CD4-positive, alpha-beta T cell treated with Interferon alpha-2 for 1 hour (primary cell): ENCODE data around the gene CTBP2.

ENCODE experiments used
- DNase-seq, 2 donors: peaks; one replicate each; pipeline ENCODE4 v3.0.0-alpha.2; 2020 to 2022

CTBP2 gene

DNA sequence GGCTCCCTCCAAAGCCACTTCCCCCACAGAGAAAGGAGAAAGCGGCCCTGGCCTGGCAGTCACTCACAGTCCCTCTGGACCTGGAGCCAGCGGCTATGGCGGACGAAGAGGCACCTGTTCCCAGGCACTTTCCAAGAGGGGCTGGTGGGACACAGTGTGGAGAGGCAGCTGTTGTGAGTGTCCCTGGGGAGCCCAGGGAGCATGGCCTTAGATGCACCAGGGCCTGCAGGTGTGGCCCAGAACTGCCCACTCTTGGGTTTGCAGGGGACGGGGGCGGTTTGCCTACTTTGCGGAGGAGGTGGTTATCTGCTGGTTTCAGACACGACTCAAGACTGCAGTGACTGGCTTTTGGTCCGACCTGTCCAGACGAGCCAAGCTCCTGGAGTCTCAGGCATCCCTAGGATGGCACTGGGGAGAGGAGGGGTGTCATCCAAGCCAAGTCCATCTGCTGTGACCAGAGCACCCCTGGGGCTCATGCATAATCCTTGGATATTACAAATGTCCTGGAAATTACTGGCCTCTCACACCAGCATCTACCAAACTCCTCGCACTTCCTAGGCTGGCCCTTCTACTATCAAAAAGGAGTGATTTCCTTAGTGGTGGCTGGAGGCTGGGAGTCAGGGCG is 18.4 kb downstream of the CTBP2 start:
- DNase-seq = no peak

DNA sequence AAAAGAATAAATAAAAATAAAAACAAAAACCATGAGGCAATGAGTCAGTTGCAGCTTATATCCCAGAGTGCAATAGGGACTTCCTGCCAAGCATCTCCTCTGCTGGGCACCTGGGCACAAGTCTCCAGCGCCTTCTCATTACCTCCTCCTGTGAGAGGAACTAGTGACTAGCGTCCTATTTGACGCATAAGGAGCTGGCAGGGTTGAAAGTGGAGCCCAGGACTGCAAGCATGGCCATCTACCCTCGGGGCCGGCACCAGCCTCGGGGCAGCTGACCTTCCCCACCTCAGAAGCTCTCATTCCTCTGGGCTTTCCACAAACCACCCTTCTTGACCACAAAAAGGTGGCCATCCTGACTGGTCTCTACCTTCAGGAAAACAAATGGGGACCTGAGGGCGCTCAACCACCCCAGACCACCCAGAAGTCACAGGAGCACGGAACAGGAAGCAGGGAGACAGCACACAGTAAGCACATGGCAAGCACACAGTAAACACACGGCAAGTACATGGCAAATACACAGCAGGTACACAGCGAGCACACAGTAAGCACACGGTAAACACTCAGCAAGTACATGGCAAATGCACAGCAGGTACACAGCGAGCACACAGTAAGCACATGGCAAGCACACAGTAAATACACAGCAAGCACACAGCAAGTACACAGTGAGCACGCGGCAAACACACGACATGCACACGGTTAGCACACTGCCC is 19.1 kb downstream of the CTBP2 start:
- DNase-seq = no peak

DNA sequence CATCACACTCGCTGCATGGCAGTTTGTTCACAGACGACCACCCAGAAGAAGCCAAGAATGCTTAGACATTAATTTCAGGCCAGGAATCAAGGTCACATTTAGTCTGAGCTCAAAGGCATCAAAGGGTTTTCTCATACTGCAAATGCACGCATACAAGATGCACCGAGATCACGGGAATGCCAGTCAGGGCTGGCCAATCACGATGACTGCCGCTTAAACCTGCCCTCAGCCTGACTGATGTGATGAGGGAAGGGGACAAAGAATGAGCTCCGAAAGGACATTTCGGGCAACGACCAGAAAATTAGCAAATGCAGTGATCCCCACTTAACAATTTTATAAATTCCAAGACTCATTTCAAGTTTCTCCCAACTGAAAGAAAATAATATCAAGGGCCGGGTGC is 20.2 kb downstream of the CTBP2 start:
- no peak for DNase-seq

DNA sequence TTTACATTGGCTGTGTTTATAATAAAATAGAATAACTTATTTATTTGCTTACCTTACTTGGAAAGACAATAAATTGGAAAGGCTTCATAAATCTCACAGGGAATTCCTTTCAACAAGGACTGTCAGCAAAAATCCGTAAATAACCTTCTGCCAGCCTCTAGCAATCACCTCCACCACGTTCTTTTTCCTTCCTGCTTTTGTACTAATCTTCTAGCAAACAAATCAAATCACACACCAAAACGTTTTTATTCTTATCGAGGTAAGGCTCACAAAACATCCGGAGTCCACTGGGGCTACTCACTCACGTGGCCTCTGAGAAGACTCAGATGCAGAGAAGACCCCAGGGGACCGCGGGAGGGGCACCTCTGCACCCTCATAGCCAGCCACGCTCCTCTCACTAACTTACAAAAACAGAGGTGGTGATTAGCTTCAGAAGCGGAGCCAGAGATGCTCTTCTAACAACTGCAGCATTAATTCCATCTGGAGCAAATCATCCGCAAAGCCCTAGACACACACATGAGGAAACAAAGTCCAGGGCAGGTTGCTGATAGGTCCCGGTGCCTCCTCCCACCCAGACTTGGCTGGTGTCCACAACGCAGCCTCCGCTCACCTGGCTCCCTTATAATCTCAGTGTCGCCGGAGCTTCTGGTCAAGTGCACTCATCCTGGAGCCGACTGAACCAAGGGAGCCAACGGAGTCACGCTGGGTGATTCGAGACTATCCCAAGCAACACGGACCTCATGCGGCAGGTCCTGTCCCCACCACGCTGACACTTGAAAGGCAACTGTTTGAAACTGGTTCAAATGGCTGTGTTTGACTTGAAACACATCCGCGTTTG is 22.5 kb downstream of the CTBP2 start:
- no peak for DNase-seq

DNA sequence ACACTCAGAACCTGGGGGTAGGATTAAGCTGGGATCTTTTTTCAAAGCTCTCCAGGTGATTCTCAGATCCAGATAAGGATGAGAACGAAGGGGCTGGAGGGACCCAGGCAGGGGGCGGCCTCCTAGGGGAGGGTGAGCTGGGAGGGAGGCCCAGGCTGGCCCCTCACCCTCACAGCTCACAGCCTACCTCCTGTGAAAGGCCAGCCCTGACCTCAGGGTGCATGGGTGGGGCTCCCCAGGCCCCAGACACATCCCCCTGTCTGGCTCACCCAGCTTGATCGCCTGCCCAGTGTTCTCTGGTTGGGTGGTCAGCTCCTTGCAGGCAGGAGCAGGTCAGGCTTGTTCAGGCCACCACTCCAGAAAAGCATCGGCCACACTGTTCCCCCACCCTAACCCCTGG is 24.3 kb downstream of the CTBP2 start:
- no peak for DNase-seq

DNA sequence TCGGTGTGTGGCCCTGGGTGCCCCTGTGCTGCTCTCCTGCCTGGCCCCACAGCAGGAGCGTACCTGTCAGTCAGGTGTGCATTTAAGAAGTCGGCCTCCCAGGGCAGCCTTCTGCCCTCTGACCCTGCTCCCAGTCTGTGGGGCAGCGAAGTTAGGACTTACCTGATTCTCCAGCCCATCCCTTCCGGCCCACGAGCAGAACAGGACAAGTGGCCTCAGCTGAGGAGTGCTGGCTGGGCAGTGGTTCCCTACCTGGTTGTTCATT is 24.7 kb downstream of the CTBP2 start:
- DNase-seq = no peak

DNA sequence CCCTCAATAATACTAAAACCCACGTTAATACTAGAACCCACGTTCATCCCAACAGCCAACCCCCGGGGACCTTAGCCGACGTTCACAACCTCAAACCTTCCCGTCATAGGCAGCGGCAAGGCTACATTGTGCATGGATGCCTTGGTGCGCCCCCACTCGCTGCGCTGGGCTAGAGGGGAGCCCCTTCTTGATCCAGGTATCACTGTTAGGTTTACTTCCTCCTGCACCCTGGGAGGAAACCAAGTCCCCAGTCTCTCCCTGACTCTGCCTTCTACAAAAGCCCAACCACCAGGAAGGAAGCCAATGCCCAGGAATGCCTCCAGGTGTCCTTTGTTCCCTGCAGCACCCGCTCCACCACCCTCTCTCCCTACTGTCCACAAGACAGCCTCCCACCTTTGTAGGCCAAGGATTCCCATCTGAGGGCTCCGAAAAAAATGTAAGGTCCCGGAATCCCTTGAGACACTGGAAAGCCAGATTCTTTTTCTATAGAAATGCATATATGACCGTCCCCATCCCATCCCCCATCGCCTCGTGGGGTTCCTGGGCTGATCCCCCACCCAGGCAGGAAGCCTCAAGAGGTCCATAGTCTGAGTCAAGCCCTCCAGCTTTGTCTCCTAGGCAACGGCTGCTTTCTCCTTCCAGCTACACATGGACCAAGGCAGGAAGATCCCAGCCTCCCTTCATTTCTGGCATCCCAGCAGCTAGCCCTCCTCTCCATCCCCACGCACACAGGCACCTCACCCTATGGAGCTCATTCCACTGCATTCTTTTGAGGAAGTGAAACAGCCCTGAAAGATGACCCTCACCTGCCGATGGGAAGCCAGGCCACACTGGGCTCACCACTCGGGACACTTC is 25.2 kb downstream of the CTBP2 start:
- DNase-seq = no peak

DNA sequence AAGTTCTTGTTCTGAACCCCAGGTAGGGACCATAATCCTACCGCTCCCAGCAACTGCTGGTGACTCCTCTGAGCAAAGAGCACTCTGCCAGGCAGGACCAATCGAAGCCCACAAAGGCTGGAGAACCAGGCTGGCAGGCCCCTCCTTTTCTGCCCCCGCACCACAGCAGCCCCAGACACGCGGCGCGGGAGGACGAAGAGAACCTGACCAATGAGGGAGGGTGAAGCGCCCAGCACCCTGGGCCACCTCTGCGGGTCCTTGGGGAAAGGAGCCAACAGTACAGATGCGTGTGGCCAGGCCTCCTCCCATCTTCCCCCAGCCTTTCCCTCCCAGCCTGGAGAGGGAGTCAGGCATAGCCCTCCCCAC is 25.9 kb downstream of the CTBP2 start:
- no peak for DNase-seq

DNA sequence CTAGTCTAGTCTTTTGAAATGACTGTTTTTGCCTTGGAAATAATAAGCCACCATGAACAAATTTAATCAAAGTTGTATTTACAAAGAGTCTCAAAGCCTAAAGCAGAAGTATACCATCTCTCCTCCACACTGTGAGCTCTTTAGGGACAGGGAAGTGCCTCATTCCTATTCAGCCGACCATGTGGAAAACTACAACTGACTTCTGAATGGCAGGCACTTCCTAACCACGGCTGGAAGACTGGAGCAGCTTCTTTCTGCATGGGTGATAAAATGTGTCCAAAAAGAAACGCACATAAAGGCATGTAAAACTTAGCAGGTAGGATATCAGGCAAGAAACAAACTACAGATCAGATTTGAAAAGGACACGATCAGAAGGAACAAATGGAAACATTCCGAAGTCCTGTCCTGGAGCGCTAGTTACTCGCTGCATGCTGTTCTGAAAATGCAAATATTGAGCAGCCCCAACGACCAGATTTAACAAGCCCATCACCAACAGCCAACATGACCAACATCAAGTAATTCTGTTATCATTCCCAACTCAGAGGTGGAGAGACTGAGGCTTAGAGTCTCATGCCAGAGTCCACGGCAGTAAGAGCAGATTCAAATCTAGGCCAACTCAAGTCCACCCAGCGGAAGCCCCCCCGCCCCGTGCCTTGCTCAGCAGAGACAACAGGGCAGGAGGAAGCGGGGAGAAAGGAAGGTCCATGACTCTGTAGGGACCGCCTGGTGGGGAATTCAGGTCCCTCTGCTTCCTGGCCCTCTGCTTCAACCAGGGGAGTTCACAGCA is 26.5 kb downstream of the CTBP2 start:
- DNase-seq = no peak

DNA sequence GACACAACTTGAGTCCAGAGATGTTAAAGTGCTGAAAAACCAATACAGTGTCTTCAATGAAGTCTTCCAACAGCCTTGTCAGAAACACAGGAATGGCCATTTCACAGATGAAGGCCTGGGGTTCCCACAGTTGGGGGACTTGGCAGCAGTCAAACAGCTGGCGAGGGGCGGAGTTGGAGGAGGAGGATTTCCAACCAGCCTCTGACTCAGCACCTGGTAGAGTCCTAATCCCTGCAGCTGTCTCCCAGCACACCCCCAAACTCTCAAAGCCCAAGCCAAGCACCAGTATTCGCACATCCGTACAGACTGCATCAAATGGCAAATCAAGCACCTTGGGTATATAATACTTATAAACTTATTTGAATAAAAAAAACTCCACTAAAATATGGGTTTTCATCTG is 28.0 kb downstream of the CTBP2 start:
- DNase-seq = no peak

DNA sequence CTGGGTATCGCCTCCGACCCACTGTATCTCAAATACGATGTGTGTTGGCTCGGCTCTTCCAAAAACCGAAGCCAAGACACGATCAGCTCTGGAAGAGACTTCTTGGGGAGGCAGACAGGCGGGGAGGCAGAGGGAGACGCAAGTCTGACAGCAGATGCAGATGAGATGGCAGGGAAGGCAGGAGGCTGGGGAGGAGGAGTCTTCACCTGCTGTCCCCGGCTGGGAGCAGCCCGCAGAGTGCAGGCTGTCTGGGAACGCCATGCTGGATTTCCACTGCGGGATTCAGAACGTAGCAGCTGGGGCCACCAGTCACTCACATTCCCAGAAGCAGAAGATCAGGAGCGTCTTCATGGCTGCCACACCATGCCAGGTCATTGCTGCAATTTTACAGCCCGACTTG is 29.4 kb downstream of the CTBP2 start:
- DNase-seq = no peak

DNA sequence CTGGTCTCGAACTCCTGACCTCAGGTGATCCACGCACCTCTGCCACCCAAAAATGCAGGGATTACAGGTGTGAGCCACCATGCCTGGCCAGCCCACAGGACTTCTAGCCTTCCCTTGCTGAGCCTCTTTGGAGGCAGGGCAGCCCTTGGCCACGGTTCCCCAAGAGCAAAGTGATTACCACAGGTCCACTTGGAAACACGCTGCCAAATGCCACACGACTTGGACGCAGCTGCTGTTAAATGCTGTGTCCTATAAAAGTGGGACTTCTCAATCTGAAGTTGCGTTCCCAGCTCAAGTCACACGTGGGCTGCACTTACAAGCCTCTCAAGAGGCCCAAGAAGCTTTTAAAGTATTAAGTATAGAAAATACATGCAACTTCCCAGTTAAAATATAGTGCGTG is 30.1 kb downstream of the CTBP2 start:
- no peak for DNase-seq

DNA sequence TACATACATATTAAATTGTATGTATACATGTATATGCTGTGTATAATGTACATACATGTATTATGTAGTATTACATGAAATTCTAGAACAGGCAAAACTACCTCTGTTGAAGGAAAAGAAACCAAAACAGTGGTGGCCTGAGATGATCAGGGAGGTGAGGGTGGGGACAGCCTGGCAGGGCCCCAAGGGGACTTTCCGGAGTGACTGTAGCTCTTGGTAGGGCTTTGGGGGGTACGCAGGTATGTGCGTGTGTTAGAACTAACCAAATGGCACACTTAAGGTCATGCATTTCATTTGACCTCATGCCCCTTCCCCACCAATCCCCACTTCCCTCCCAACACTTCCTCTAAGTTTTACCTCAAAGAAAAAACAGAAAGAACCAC is 31.3 kb downstream of the CTBP2 start:
- DNase-seq = no peak

DNA sequence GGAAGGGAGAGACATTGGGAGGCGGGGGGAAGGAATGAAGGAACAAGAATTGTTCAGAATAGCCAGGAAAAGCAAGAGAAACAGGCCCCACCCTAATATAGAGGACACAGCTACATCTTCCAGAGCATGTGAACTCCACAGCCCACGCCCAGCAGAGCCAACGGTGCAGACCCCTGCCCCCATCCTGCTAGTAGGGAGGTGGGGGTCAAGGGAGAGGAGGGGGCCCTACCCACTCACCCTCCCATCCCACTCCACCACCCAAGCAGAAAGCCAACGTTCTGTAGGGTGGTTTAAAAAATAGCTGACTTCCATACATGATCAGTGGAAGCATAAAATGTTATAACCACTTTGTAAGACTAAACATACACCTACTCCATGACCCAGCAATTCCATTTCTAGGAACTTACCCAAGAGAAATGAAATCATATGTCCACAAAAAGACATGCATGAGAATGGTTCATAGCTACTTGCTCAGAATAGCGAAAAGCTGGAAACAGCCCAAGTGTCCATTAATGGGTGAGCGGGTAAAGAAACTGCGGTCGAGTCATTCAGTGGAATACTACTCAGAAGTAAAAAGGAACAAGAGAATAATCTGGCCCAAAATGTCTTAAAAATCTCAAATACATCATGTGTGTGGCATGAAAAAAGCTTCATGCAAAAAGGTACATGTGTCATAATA is 31.8 kb downstream of the CTBP2 start:
- DNase-seq = no peak

DNA sequence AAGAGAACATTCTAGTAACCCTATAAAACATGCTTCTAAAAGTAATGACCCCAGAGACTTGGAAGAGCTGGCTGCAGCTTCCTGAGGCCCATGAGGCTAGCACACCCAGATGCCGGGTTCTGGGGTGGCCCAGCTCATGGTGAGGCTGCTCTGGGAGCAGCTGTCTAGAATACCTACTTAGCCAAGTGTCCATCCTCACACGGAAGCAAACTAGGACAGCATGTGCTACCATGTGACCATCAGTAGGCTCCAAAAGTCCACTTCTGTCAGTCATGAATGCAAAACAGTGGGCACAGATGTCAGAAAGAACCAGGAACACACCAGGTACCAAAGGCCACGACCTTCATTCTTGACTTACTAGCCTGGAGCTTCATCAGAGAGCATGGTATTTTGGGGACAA is 32.4 kb downstream of the CTBP2 start:
- DNase-seq = no peak

DNA sequence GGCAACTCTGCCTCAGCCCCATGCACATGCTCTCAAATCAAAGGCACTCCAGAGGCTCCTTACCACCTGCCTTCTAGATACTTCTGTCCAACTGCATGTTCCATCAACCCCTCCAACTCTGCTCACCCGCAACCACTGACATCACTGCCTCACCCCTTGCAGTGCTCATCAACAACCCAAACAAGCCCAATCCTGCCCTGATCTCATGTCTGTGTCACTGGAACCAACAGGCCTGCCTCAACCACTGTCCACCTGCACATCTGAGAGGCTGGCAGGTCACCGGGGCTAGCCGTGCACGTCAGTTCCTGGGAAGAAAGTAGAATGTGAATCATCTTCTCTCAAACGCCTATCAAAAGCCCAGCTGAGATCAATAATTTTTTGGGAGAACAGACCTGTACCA is 33.3 kb downstream of the CTBP2 start:
- no peak for DNase-seq

DNA sequence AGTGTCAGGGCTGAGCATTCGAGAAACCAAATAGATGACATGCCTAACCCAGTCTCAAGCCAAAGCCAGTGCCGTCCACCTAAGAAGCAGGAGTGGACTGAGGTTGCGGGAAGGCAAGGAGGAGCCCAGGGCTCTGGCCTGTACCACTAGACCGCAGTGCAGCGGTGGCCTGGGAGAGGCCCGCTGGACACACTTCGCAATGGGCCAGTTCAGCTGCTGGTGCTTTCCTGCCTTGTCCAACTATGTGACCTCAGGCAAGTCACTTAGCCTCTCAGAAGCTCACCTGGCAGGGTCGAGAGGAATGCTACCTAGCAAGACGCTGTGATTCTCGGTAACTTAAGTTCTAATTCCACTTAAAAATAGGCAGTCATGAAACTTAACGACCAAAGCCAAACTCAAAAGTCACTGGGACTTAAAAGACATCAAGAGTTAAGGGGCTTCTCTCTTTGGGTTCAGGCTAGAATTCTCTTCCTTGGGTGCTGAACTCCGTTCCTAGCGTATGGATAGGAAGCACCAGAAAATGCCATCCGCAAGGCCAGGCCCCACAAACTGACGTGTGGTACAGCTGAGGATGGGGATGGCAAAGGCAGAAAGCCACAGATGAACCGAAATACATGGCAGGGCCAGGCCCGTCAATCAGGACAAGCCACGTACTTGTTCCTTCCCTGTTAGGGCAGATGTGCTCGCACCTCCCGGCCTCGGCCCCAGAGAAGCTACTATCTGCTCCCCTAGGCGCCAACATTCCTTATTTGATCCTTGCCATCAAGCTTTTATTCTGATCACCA is 34.2 kb downstream of the CTBP2 start:
- no peak for DNase-seq

DNA sequence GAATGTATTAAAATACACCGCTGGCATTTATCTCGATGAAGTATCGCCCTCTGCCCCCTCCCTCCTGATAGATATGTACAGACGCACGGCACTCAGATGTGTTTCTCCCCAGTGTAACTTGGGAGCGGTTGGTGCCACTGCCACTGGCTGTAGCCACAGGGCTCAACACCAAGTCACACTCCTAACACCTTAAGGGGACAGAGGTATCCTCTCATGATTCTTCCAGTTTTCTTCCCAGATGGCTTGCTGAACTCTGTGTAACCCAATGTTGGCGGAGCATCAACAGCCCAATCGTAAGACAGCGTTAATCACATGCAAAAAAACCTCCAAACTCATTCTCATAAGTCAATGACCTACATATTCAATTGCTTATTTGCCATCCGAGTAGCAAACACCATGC is 35.5 kb downstream of the CTBP2 start:
- no peak for DNase-seq

DNA sequence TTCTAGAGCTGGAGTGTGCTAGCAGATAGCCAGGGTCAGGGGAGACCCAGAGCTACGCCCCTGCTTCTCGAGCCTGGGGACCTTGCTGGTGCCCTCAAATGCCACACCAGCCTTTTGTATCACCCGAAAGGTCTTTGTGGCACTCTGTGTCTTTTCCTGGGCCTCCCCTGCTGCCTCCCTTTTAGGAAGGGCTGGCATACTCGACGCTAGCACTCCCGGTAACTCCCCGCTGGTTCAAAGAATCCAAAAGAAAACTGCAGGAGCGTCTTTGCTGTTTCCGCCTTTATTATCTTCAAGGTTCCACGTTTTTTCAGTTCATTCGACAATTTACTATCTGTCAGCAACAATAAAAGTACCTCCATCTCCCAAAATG is 36.3 kb downstream of the CTBP2 start:
- DNase-seq = no peak

DNA sequence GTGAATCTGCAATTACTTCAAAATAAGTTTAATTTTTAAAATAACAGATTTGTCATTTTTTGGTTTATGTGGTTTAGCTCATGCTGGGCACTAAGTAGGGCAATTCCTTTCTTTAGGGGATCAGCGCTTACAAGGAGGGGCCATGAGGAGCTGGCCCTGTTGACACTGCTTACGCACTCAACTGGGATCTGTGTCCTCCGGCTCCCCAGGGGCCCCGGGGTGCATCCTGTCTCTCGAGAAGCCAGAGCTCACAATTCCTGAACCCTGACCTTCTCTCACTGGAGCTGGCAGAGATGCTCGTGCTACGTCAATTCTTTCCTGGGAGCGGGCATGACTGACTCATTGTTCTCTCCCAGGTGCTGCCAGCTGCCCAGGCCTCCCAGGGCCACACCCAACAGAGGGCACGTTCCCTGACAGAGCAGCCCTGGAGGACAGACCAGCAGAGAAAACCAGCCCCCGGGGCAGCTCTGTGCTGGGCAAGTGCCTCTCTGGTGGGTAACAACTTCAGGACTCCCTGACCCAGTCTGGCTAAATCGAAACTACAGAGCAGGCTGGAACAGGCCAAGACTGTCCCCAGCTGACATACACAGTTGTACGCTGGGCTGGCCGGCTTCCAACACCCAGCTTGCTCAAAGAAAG is 36.8 kb downstream of the CTBP2 start:
- DNase-seq = no peak

DNA sequence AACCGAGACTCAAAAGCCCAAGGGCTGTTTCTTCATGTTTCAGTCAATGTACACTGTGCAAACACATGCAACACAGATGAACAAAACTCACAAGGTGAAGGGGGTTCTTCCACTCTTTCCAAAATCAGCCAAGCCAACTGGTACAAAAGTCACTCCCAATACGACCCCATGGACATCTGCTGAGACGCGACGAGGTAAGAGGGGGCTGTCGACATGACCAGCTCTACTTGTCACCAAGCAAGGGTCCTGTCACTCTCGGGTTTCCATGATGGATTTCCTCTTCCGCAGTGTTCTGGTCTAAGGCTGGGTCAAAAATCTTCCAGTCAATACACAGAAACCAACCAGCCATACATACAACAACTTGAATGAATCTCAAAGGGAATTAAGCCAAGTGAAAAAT is 37.8 kb downstream of the CTBP2 start:
- DNase-seq = no peak
